ENCODE results near the gene TREML4.

DNA sequence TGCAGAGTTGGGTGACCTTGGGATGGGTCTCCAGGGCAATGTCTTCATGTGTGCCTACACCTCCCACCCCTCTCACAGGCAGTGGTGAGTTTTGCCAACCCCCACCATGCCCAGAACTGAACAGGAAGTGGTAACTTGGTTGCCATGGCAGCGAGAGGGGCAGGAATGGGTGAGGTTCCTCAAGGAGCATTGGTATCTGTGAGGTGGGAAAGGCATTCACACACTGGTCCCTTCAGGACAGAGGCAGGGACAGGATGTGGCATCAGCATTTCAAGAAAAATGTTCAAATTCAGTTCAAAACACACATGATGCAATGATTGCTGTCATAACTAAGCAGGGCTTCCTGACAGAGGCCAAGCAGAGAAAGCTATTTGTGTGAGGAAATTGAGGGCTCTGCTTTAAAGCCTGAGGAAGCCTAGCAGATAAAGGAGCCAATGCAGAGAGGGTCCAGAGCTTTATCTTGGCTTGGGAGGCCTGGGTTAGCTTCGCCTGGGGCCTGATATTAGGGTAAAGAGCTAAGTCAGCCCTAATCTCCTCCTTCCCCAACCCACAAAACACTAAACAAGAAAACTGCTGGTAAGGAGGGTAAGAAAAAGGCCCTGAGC, 27.8 kb upstream of the TREML4 start:
- TF ChIP-seq, protein P1, sequence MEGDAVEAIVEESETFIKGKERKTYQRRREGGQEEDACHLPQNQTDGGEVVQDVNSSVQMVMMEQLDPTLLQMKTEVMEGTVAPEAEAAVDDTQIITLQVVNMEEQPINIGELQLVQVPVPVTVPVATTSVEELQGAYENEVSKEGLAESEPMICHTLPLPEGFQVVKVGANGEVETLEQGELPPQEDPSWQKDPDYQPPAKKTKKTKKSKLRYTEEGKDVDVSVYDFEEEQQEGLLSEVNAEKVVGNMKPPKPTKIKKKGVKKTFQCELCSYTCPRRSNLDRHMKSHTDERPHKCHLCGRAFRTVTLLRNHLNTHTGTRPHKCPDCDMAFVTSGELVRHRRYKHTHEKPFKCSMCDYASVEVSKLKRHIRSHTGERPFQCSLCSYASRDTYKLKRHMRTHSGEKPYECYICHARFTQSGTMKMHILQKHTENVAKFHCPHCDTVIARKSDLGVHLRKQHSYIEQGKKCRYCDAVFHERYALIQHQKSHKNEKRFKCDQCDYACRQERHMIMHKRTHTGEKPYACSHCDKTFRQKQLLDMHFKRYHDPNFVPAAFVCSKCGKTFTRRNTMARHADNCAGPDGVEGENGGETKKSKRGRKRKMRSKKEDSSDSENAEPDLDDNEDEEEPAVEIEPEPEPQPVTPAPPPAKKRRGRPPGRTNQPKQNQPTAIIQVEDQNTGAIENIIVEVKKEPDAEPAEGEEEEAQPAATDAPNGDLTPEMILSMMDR (IDR thresholded peaks at IDR 0.05): no peak
- no peak for TF ChIP-seq EP300 (IDR thresholded peaks at IDR 0.05)
- no peak for TF ChIP-seq POLR2A (IDR thresholded peaks at IDR 0.05)
- TF ChIP-seq POLR2AphosphoS5 (IDR thresholded peaks at IDR 0.05): peak in 1 of 3 donors; percentile 34
